H1 (cell line): ENCODE data around the gene HSPD1. TPM values are rescaled to one million over a fixed set of nuclear protein-coding genes. Genes with fewer than 3 reads are reported as not detected.

ENCODE experiments used
- RBBP5 ChIP-seq: IDR thresholded peaks from 2 replicates; pipeline ENCODE4 v1.7.1; 2012; ENCODE audit warnings: low read depth, mild to moderate bottlenecking, inconsistent platforms, low read length, moderate library complexity, borderline replicate concordance
- polyA plus RNA-seq, 7 experiments: library from polyadenylated mRNA; depleted of rRNA in 3 of 7; stranded (reverse) in 5 of 7; unstranded in 2 of 7; fragments of >200 nt in 5 of 7; fragments of 200-250 nt in 2 of 7; gene quantifications; 1 replicate in 5 of 7; 2 replicates in 1 of 7; 4 replicates in 1 of 7; pipeline versions ENCODE4 v1.2.1 to v1.2.3, GENCODE V29; 2011 to 2013; ENCODE audit warnings: missing spikeins in 2 of 7, mixed read lengths in 2 of 7
- total RNA-seq: library from RNA; stranded (reverse); fragmentation: NEBNext Ultra II Directional; extraction: Animal tissue kit (Norgen Biotek cat#: 25700); gene quantifications from 2 replicates; pipeline ENCODE4 v1.2.1, GENCODE V29; 2021

The HSPD1 gene
- total and polyA plus RNA-seq, 2 of the 8 experiments (the other 6 are each of a cell fraction or from before 2014, with no cell fraction given), result 221 to 1,108 TPM

GRCh38 chr2:197446844-197447243, 52.8 kb downstream of the HSPD1 start (continued):
- TF ChIP-seq RBBP5, result no peak
